ENCODE results near the gene NTSR2.
"Not testable (repeated sequence)": the region's sequence is repeated elsewhere in the genome, so short reads cannot be mapped to it uniquely, and the experiment has no call there.

NTSR2 gene

DNA sequence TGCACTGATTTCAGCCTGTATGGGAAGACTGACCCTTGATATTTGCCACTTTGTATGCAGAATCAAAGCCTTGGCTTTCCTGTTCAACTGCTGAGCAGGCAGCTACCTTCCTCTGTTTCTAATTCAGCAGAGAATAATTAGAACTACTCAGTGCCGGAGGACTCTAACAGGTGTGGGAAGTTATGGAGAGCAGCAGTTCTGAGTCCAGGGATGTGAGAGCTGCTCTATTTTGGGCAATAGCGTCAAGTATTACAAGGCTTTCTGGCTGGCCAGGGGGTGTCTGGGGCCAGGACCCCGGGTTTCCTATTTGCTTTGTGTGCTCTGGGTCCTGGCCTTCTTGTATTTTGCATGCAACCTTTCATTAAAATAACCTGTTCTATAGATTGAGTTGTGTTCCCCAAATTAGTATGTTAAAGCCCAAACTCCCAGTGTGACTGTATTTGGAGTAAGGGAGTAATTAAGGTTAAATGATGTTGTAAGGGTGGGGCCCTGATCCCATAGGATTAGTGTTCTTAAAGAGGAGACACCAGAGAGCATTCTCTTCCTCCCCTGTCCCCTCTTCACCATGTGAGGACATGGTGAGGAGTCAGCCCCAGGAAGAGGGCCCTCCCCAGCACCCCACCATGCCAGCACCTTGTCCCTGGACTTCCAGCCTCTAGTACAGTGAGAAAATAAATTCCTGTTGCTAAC, 5.6 kb upstream of the NTSR2 start:
- peaks cover 10% of the 10 kb centered on the region for H3K27me3 ChIP-seq (ENCODE audit: insufficient read depth, low read length)
- no peak overlapping the region for H3K9ac ChIP-seq (ENCODE audit: low read depth, low read length)
- no peak overlapping the region for H3K27ac ChIP-seq (ENCODE audit: low read length)
- H3K9me3 ChIP-seq (ENCODE audit: insufficient read depth, low read depth, low read length) = no peaks in the 10 kb centered on the region
- no peaks in the 10 kb centered on the region for H3K36me3 ChIP-seq (ENCODE audit: insufficient read depth, low read depth, low read length)
- no peak overlapping the region for H3K4me3 ChIP-seq (ENCODE audit: low read length)
- peaks cover 3% of the 10 kb centered on the region; the same call in 1 of the 2 replicates for H3K4me1 ChIP-seq (ENCODE audit: insufficient read depth, low read length)

DNA sequence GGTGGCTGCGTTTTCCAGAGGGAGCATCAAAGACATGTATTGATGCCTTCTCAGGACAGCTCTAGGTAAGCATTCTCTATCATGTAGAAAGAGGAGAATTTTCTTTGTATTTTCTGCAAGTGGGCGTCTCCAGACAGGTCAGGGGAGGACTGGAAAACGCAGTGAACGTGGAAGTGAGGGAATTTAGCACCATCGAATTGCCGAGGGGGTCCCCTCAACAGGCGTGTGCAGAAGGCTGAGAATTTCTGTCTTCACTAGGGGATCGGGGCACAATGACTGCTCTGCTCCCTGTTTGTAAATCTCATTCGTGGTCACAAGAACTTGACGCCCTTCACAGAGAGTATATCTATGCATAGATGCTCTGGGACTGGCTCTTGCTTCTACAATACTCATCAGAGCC, 5.0 kb upstream of the NTSR2 start:
- Histone ChIP-seq H3K4me3 (ENCODE audit: low read length) (no peak overlapping the region), H3K9me3 (ENCODE audit: insufficient read depth, low read depth, low read length) (no peaks in the 10 kb centered on the region), H3K4me1 (ENCODE audit: insufficient read depth, low read length) (peaks cover 3% of the 10 kb centered on the region; the same call in 1 of the 2 replicates), H3K27me3 (ENCODE audit: insufficient read depth, low read length) (peaks cover 16% of the 10 kb centered on the region), H3K36me3 (ENCODE audit: insufficient read depth, low read depth, low read length) (no peaks in the 10 kb centered on the region), H3K9ac (ENCODE audit: low read depth, low read length) (no peak overlapping the region), H3K27ac (ENCODE audit: low read length) (no peak overlapping the region)

GRCh38 chr2:11672407-11672806, 2.4 kb upstream of the NTSR2 start:
- Histone ChIP-seq H3K4me3 (ENCODE audit: low read length) (no peak overlapping the region), H3K9ac (ENCODE audit: low read depth, low read length) (no peak overlapping the region), H3K27me3 (ENCODE audit: insufficient read depth, low read length) (peaks cover 41% of the 10 kb centered on the region), H3K9me3 (ENCODE audit: insufficient read depth, low read depth, low read length) (no peaks in the 10 kb centered on the region), H3K36me3 (ENCODE audit: insufficient read depth, low read depth, low read length) (no peaks in the 10 kb centered on the region), H3K4me1 (ENCODE audit: insufficient read depth, low read length) (no peaks in the 10 kb centered on the region; the same call in 1 of the 2 replicates), H3K27ac (ENCODE audit: low read length) (no peak overlapping the region)

DNA sequence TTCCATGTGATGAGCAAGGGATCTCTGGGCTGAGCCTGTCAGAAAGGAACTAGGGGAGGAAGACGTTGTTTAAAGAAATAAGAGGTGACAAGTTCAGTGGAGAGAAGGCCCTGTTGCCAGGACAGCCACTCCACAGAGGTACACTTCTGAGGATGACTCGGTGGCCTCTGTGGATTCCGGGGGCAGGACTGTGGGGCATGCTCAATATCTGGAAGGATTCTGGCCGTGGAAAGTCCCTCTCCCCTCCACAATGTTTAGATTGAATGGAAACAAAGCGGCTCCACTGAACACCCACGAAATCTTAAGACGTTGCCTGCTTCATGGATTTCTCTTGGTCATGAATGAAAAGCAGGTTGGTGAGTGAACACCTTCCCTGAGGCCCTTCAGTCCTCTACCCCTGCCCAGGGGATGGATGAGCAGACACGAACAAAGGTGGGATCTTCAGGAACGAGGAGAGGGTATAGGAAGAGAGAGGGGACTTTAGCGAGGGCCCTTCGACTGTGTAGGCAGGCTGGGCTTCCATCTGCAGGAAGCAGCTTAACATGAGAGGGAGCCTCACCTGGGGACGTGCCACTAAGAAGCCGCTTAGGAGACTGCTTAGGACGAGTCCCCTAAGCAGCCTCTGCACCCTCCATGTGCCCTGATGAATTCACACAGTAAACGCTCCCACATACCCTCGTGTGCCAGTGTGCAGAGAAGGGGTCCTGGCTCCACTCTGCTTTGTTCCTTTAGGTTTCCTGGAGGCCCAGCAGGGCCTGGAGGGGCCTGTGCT, 1.9 kb downstream of the NTSR2 start:
- H3K4me3 ChIP-seq (ENCODE audit: low read length) = no peak overlapping the region
- no peak overlapping the region for H3K9ac ChIP-seq (ENCODE audit: low read depth, low read length)
- H3K27ac ChIP-seq (ENCODE audit: low read length) = no peak overlapping the region
- no peaks in the 10 kb centered on the region for H3K4me1 ChIP-seq (ENCODE audit: insufficient read depth, low read length)
- no peaks in the 10 kb centered on the region for H3K36me3 ChIP-seq (ENCODE audit: insufficient read depth, low read depth, low read length)
- peaks cover 2% of the 10 kb centered on the region; the same call in 1 of the 2 replicates for H3K9me3 ChIP-seq (ENCODE audit: insufficient read depth, low read depth, low read length)
- H3K27me3 ChIP-seq (ENCODE audit: insufficient read depth, low read length) = peaks cover 41% of the 10 kb centered on the region

GRCh38 chr2:11667194-11667593, 2.8 kb downstream of the NTSR2 start:
- no peak overlapping the region for H3K27ac ChIP-seq (ENCODE audit: low read length)
- H3K27me3 ChIP-seq (ENCODE audit: insufficient read depth, low read length) = peaks cover 41% of the 10 kb centered on the region
- H3K36me3 ChIP-seq (ENCODE audit: insufficient read depth, low read depth, low read length) = no peaks in the 10 kb centered on the region
- H3K4me3 ChIP-seq (ENCODE audit: low read length) = no peak overlapping the region
- H3K9ac ChIP-seq (ENCODE audit: low read depth, low read length) = no peak overlapping the region
- H3K9me3 ChIP-seq (ENCODE audit: insufficient read depth, low read depth, low read length) = peaks cover 7% of the 10 kb centered on the region; the same call in 1 of the 2 replicates
- no peaks in the 10 kb centered on the region for H3K4me1 ChIP-seq (ENCODE audit: insufficient read depth, low read length)

DNA sequence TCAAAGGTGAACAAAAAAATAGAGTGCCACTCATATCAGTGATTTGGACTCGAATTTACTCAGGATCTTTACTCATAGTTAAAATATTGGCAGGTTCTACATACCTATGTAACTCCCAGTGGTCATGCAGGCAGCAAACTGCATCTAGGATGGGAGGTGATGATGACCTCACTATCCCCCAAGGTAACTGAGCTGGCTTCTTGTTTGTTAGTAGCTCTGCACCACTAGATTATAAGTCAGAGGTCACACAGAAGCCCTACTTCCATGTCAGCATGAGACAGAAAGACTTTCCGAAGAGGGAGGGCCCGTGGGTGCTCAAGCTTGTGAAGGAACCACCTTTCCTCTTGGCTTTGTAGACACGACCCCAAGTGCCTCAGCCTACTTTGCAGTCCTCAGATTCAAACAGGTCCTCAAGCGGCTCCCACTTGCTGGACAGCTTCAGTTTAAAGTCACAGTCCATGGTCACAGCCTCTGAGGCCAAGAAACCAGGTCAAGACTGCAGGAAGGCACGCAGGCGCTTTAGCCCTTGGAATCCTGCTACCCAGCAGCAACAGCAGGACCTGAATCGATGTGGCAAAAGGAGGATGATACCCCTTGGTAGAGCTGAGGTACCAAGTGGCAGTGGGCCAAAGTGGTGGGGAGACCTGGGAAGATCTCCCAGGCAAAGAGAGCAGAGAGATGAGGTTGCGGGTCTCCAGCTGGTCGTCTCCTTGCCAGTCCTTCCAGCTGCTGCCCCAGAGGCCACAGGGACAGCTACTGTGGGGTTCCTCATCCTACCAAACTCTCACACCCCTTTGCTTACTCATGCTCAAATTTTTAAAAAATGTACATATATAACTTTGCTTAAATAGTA, 4.3 kb downstream of the NTSR2 start:
- Histone ChIP-seq H3K4me3 (ENCODE audit: low read length) (no peak overlapping the region), H3K4me1 (ENCODE audit: insufficient read depth, low read length) (no peaks in the 10 kb centered on the region), H3K27ac (ENCODE audit: low read length) (no peak overlapping the region), H3K9me3 (ENCODE audit: insufficient read depth, low read depth, low read length) (peaks cover 7% of the 10 kb centered on the region; the same call in 1 of the 2 replicates), H3K9ac (ENCODE audit: low read depth, low read length) (no peak overlapping the region), H3K36me3 (ENCODE audit: insufficient read depth, low read depth, low read length) (no peaks in the 10 kb centered on the region), H3K27me3 (ENCODE audit: insufficient read depth, low read length) (peaks cover 33% of the 10 kb centered on the region)

GRCh38 chr2:11665028-11665427, 5.0 kb downstream of the NTSR2 start:
- Histone ChIP-seq H3K27ac (ENCODE audit: low read length) (no peak overlapping the region), H3K27me3 (ENCODE audit: insufficient read depth, low read length) (peaks cover 26% of the 10 kb centered on the region)

GRCh38 chr2:11663427-11663826, 6.6 kb downstream of the NTSR2 start:
- no peak overlapping the region for H3K9ac ChIP-seq (ENCODE audit: low read depth, low read length)
- no peak overlapping the region for H3K27ac ChIP-seq (ENCODE audit: low read length)
- H3K4me1 ChIP-seq (ENCODE audit: insufficient read depth, low read length) = no peaks in the 10 kb centered on the region
- H3K27me3 ChIP-seq (ENCODE audit: insufficient read depth, low read length) = peaks cover 10% of the 10 kb centered on the region
- H3K9me3 ChIP-seq (ENCODE audit: insufficient read depth, low read depth, low read length) = peaks cover 7% of the 10 kb centered on the region; the same call in 1 of the 2 replicates
- H3K4me3 ChIP-seq (ENCODE audit: low read length) = no peak overlapping the region
- no peaks in the 10 kb centered on the region for H3K36me3 ChIP-seq (ENCODE audit: insufficient read depth, low read depth, low read length)

More at GRCh38 chr2:11665028-11665427, 5.0 kb downstream of the NTSR2 start:
- Histone ChIP-seq H3K9ac (ENCODE audit: low read depth, low read length) (no peak overlapping the region), H3K9me3 (ENCODE audit: insufficient read depth, low read depth, low read length) (peaks cover 7% of the 10 kb centered on the region; the same call in 1 of the 2 replicates), H3K36me3 (ENCODE audit: insufficient read depth, low read depth, low read length) (no peaks in the 10 kb centered on the region), H3K4me3 (ENCODE audit: low read length) (no peak overlapping the region), H3K4me1 (ENCODE audit: insufficient read depth, low read length) (no peaks in the 10 kb centered on the region)

DNA sequence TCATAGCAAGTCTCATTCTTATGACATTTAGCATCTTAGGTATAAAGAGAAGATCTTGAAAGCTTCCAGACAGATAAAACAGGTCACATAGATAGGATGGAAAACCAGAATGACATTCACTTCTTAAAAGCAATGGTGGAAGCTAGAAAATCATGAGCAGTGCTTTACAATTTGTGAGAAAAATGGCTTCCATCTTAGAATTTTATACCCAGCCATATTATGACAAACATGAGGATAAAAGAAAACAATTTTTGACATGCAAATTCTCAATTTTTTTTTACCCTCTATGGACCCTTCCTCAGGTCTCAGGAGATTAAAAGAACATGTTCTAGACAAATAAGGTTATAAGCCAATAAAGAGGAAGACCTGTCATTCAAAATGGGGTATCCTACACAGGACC, 7.1 kb downstream of the NTSR2 start:
- Histone ChIP-seq H3K4me3 (ENCODE audit: low read length) (no peak overlapping the region), H3K27ac (ENCODE audit: low read length) (no peak overlapping the region), H3K36me3 (ENCODE audit: insufficient read depth, low read depth, low read length) (no peaks in the 10 kb centered on the region), H3K9ac (ENCODE audit: low read depth, low read length) (no peak overlapping the region), H3K9me3 (ENCODE audit: insufficient read depth, low read depth, low read length) (peaks cover 7% of the 10 kb centered on the region; the same call in 1 of the 2 replicates), H3K27me3 (ENCODE audit: insufficient read depth, low read length) (peaks cover 4% of the 10 kb centered on the region), H3K4me1 (ENCODE audit: insufficient read depth, low read length) (no peaks in the 10 kb centered on the region)

- Histone ChIP-seq H3K4me3 (ENCODE audit: low read length) (no peak overlapping the region), H3K9me3 (ENCODE audit: insufficient read depth, low read depth, low read length) (peaks cover 7% of the 10 kb centered on the region; the same call in 1 of the 2 replicates), H3K9ac (ENCODE audit: low read depth, low read length) (no peak overlapping the region), H3K36me3 (ENCODE audit: insufficient read depth, low read depth, low read length) (no peaks in the 10 kb centered on the region), H3K27me3 (ENCODE audit: insufficient read depth, low read length) (no peaks in the 10 kb centered on the region; the same call in 1 of the 2 replicates), H3K4me1 (ENCODE audit: insufficient read depth, low read length) (no peaks in the 10 kb centered on the region), H3K27ac (ENCODE audit: low read length) (no peak overlapping the region)
Measured at GRCh38 chr2:11661891-11662435, 8.0 kb downstream of the NTSR2 start.

DNA sequence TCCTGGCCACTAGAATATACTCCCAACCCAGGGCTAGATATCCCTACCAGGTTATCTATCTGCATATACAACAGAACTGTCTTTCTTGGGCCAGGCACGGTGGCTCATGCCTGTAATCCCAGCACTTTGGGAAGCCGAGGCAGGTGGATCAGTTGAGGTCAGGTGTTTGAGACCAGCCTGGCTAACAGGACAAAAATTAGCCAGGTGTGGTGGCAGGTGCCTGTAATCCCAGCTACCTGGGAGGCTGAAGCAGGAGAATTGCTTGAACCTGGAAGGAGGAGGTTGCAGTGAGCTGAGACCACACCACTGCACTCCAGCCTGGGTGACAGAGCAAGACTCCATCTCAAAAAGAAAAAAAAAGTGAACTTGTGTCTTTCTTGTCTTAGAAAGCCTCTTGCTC, 9.6 kb downstream of the NTSR2 start:
- H3K27me3 ChIP-seq (ENCODE audit: insufficient read depth, low read length); H3K9ac ChIP-seq (ENCODE audit: low read depth, low read length); H3K4me1 ChIP-seq (ENCODE audit: insufficient read depth, low read length): not testable (repeated sequence)

More for the DNA sequence above, 9.6 kb downstream of the NTSR2 start:
- H3K4me3 ChIP-seq (ENCODE audit: low read length); H3K27ac ChIP-seq (ENCODE audit: low read length); H3K9me3 ChIP-seq (ENCODE audit: insufficient read depth, low read depth, low read length); H3K36me3 ChIP-seq (ENCODE audit: insufficient read depth, low read depth, low read length): not testable (repeated sequence)

All from iPS-20b (cell line).